HG03045 (cell line): ENCODE data around the gene GPR84.
A peak's percentile ranks its signal among the peaks of the same experiment; 100 is the strongest.

ENCODE experiments used
- ATAC-seq: cut with Tn5 transposase; IDR thresholded peaks from one replicate; pipeline ENCODE4 v1.9.1; 2021; ENCODE audit warnings: mild to moderate bottlenecking, moderate library complexity; ENCODE audit not compliant: unreplicated experiment

The GPR84 gene

DNA sequence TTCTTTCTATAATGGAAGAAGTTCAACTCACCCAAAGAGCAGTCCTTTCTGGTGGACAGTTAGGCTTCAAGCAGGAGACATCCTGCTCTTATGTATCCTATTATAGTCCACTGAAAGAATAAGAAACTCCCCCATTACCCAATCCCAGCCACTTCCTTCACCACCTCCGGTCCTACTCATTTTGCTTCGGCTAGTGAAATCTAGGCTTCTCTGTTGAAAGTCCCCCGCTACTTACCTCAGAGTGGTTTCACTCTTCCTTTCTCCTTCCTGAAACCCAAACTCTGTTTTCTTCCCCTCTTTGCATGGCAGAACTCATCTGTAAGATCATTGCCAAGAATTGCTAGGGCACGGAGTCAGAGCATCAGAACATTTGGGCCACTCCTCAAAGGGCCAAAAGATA lies at the start of gene GPR84:
GPR84 (minus strand) TSS at position 74 of the 400 bp plus-strand sequence. CDS start 635 bp downstream, outside the sequence.
- no peak for ATAC-seq

DNA sequence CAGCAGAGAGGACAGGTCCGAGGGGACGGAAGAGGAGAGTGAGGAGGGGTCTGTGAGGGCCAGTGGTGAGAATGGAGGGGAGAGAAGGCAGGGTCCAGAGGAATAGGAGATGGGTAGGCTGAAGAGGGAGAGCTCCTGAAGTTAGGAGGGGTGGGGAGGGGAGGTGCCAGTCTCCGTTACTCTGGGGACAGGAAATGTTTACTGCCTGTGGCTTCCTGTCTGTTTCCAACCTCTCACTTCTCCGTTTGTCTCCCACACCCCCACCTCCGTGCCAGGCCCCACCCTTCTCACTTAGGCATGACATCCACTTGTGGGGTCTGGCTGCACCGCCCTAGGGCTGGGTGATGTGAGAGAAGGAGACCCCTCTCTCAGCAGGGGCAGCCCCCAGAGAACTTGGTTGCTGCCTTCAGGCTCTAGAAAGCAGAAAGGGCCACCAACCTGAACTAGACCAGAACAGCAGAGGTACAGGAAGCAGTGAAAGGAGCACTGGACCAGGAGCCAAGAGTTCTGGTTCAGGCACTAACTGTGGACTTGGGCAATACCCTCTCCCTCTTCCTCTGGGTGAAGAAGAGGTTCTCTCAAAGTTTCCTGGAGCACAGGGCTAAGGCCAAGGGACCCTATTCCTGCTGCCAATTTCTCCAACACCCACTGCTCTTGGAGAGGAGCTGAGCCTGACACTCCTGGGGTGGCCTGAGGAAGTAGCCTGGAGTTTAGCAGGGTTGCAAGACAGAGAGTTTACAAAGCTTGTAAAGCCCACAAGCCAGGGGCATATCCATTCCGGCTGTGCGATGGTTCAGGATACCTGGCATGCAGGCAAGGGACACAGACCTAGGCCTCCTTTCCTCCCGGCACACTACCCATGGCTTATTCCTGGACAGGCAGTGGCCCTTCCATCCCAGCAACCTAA lies 49.3 kb upstream of the GPR84 start:
- no peak for ATAC-seq

DNA sequence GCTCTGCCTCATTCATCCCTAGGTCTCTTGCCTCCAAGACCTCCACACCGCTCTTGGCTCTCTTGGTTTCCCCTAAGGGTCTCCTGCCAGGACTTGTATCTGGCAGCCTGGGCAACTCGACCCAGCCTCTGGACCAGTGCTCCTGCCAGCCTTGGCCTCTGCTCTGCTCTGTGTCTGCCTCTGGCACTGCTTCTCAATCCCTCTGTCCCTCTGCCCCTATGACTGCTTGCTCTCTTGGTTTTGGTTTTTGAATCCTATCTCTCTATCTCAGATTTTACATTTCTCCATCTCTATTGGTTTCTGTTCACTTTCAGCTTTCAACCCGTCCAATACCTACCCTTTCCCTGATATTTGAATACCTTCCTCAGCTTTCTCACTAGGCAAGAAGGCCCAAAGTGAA lies 48.5 kb upstream of the GPR84 start:
- no peak for ATAC-seq

DNA sequence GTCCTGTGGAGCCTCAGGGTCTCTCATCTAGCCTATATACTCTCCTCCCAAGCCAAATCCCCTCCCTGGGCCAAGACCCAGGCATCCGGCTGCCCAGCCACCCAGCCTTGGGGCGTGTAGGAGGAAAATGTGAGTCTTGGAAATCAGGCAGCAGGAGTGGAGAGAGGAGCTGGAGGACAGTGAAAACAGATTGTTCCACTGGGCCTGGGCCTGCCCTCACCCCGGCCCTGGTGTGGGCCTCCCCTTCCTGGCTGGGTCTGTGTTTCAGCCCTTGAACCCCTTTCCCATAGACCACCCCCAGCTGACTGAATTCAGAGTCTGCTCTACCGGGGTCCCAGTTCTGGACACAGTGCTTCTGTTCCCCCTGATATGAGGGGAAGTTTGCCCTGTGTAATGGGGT lies 48.1 kb upstream of the GPR84 start:
- ATAC-seq = no peak

DNA sequence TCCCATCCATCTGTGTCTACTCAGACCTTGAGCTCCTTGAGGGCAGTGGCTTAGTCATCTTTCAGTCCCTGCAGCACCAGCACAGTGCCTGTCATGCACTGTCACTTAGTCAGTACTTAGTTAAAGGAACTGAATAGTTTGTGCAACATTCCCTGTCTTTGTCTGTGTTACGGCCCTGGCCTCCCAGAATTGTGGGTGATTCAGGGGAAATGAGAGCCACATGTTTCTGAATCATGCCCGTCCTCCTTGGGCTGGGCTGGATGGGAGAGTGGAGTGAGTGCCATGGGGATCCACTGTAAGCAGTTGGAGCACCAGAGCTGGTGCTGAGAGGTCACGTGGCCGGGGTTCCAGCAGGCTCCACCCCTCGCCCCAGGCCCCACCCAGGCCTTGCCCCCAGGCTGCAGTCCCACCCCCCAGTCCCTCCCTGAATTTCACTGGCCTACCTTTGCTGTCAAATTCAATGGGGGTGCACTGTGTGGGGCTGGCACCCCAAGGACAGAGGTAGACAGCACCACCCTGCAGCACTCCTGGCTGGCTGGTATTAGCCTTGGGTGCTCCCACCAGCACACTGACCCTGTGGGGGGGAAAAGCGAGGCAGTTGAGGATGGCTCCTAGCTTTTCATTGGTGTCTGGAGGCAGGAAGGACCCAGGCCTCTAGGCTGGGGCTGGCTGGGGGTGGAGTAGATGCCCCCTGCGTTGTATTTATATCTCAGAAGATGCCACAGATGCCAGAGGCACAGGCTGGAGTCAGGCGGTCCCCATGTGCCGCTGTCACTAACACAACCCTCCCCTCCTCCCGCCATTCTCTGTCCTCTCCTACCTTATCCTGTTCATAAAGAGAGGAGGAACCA lies 47.3 kb upstream of the GPR84 start:
- no peak for ATAC-seq

DNA sequence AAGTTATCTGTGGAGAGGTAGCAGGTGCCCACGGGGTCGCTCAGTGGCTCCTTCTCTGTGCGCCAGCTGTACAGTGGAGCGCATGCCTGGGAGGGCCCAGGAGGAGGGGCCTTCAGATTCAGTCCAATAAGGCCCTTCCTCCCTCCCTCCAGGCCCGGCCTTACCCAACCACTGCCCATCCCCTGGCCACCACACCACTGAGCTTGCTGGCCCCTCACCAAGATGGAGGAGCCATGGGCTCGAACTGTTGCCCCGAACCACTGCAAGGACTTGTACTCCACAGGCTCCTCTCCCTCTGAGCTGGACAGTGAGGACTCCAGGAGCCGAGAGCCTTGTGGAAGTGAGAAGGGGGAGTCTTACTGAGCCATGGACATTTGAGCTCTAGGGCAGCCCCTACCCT lies 45.0 kb upstream of the GPR84 start:
- ATAC-seq = no peak

DNA sequence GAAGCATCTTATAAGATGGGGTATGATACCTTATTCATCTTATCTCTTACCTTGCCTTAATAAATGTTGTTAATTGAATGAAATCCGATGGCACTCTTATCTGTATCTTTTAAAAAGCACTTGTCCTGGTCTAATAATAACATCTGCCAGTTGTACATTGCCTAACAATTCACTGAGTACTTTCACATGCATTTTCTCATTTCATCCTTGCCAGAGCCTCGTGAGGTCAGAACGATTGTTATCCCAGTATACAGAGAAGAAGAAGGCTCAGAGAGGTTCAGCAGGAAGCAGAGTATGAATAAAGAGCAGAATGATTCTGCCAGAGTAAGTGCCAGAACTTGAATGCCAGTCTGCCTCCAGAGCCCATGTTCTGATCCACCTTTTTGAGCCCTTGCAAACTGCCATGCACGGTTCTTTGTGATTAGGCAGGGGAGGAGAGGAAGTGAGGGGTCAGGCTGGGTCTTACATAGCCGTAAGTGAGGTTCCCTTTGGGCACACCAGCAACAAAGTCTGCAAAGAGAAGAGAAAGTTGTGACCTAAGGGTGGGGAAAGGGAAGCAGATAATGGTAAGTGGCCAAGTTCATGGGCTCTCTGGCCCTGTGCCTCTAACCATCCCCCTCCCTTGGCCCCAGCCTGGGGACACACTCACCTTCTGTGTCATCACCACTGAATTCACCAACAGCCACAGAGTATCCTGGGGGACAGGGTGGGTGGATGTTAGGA lies 43.1 kb upstream of the GPR84 start:
- no peak for ATAC-seq

DNA sequence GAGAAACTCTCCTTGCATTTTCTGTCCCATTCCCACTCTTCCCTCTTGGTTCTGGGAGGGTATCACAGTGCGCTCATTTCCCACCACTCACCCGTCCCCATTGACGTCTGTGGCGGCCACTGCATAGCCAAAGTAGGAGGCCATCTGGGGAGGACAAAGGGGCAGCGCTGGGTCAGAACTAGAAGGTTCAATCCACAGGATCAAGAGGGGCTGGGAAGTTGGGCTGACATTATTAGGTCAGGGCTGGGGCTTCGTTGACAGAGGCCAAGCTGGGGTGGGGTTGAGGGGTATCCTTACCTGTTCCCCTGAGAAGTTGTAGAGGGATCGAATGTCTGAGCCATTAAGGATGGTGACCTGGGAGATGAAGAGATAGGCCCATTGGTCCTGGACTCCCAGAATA lies 41.3 kb upstream of the GPR84 start:
- ATAC-seq = no peak

DNA sequence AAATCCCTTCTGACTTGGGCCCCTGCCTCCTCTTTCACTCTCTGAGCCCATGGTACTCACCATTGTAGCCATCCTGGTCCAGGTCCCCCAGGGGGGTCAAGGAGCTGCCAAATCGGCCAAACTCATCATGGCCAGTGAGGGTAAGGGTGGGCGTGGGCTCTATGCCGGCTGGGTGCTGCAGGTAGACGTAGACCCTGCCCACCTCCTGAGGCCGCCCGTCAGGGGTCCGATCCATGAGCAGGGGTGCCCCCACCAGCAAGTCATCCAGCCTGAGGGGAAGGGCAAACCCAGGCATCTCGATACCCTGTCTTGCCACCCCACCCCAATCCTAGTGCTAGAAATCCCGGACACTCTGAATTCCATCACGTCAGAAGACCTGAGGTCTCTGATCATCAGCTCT lies 40.8 kb upstream of the GPR84 start:
- ATAC-seq = no peak

DNA sequence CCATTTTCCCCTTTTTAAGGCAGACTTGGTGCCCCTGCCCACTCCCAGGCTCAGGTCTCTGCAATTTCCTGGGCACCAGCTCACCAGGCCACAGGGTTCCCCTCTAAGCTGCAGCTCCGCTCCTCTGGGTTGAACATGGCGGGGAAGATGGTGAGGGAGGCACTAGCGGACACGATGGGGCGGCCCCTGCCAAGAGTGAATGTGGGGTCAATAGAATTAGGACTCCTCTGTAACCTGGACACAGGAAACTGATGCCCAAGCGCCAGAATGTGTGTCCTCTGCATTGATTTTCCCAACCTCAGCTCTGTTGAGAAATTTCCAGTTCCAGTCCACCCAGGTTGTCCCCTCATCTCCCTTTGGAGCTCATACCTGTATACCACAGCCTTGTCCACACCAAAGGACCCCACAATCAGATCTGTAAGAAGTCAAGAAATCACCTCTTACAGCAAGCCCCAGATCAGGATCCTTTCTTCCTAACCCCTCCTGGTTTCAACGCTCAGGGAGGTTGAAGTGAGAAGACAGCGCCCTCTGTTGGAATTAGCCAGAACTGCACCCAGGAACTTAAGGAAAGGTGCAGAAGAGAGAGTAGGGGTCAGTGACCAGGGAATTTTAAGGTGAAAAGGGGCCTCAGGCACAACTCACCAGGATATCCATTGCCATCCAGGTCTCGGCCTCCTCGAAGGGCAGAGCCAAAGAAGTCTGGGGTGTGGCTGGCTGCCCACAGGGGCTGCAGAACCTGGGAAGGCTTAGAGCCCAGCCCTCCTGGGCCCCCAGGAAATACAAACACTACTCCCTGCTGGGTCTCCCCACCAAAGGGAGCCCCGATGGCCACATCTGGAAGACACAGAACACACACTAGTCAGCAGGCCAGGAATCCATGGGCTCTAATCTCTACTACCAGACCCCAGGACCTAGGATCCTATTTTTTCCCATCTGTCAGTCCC lies 40.0 kb upstream of the GPR84 start:
- ATAC-seq = no peak

DNA sequence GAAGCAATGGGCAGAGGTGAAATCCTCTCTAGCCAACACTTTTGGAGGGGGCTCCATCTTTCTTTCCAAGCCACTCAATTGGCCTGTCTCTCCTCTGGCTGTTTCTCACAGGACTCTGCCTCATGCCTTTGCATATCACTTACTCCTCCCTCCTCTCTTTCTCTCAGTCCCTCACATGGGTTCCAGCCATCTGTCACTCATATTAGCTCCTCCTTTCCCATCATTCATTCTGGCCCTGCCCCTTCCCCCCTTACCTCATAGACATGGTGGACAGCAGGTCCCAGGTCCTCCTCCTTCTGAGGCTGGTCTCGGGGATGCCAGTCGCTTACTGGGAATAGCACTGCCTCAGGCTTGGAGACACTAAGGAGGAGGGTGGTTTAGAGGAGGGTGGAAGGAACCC lies 36.8 kb upstream of the GPR84 start:
- ATAC-seq = no peak

DNA sequence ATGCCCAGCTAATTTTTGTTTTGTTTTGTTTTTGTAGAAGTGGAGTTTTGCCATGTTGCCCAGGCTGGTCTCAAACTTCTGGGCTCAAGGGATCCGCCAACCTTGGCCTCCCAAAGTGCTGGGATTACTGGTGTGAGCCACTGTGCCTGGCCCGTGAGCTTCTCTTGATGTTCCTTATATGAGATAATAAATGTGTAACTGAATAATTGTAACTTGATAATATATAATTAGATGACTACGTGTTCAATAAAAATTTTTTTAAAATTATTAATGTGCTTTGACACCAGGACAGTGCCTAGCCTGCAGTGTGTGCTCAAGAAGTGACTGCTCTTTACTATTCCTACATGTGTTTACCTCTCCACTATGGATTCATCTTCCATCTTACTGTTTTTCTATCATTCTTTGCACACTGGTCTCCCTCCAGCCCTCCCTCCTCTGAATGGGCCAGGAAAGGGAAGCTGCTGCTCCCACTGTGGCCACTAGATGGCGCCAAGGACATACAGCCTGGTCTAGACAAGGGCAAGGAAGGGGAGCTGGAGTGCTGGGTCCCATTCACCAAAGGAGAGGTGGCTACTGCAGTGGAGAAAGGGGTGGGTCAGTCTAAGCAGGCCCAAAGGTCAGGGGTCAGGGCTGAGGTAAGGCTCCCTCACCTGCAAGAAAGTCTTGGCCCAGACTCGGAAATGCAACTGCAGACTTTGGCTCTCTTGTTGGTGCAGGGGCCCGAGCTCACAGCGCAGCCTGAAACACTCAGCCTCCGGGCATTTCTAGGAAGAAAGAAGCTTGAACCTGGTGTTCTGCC lies 34.9 kb upstream of the GPR84 start:
- peak; percentile 77 for ATAC-seq

DNA sequence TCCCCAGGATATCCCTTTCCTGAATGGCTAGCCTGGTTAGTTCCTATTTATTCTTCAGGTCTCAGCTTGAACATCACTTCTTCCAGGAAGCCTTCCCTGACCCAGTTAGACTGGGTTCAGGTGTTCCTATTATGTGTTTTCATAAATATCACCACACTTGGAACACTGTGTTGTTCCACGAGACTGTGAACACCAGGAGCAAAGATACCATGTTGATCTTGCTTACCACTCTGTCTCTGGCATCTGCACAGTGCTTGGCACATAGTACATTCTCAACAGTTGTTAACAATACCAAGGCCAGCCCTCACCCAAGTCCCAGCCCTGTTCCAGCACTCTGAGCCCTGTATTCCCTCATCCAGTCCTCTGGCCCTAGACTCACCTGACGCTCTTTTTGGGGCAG lies 33.9 kb upstream of the GPR84 start:
- ATAC-seq = no peak

DNA sequence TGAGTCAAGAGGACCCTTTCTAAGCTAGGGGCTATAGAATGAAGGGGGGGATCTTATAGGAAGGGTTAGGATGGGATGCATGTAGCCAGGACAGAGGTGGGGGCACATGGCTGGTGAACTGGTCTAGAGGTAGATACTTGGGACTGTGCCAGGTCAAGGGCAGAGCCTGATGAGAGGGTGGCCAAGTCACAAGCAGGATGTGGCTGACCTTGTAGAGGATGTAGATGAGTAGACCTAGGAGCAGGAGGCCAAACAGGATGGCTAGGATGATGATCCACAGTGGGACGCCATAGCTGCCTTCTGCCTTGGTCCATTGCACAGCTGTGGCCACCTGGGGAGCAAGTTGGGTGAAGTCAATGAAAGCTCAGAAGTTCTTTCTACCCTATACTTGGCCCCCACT lies 32.9 kb upstream of the GPR84 start:
- no peak for ATAC-seq

DNA sequence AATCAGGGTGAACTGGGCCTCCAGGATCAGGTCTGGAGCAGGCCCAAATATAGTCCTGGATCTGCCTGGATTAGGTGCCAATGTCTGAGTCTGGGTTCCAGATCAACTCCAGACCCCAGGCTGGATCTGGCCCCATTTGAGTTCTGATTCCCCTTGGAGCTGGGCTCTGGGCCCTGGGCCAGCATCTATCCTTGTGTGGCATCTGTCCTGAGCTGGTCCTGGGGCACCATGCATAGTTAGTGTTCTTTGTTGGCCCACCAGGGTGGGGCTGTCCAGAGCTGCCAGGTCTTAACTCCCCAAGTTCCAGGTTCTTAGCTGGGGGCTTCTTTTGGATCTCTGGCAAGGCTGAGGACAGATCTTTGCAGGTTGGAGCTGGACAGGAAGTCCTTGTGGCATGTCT lies 31.3 kb upstream of the GPR84 start:
- no peak for ATAC-seq

DNA sequence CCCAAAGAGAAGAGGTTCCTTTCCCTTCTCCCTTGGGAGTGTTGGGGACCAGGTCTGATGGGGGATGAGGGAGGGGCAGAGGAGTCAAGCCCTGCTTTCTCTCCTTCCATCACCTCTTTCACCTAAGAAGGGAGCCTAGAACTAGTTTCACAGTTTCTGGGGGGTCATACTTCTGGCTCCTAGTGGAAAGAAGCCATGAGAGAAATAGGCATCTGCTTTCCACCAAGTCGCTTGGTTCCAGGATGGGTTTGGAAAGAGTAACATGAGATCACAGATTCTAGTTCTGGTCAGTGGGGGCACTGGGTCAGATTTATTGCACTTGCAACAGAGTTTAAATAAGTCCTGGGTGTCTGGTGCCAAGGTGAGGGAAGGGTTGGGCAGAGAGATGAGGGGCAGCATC lies 30.7 kb upstream of the GPR84 start:
- ATAC-seq = no peak

DNA sequence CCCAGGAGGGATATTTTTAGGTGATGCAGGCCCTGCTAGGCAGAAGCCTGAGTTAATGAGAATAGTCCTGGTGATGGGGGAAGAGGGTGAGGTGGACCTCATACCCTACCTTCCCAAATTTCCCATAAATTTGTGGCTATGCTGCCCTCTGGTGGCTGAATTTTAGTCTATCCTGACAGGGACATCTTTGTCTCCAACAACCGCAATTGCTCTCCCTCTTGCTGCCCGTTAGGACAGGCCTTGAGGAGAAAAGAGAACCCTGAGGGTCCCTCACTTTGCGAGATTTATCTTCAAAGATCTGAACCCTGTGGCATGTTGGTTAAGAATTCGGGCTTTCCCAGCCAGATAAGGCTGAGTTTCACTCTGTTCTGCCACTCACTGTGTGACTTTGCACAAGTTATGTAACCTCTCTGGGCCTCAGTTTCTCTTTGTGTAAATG lies 30.0 kb upstream of the GPR84 start:
- ATAC-seq = no peak

DNA sequence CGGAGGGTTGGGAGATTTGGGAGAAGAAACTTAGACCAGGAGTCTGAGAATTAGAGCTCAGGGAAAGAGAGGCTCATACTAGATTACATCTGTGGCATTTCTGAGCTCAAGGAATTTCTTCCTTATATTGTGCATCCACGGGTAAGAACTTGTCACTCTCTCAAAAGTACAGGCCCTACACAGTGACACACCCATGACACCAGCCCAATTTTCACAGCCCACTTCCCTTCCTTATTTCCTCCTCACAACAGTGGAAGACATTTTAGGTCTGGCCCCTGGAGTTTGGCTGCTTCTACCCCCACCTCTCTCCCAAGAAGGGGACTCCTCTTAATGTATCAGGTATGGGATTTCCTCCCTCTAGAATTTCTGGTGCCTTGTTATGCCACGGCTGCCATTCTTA lies 29.5 kb upstream of the GPR84 start:
- no peak for ATAC-seq

DNA sequence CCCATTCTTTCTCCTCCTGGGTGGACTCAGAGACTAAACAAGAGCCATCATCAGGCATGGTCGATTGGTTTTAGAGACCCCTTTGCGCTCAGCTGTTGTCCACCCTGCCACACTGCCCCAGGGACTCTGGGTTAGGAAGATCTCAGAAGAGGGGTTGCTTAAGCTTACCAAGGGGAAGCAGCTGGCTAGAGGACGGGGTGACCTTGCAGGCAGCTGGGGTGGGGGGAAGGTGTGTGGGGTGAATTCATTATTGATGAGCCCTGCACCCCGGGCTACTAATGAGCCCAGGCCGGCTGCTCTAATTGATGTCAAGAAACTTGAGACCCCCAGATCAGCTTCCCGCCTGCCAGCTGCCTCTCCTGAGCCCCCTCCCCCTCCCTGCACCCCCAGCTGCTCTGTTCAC lies 28.9 kb upstream of the GPR84 start:
- ATAC-seq = no peak
